Inferior parietal cortex (tissue), 1 donor: Measurements from ENCODE around the gene USP17L28.
"Not testable (repeated sequence)": the region's sequence is repeated elsewhere in the genome, so short reads cannot be mapped to it uniquely, and the experiment has no call there.

ENCODE experiments used
- DNase-seq: peaks from one replicate; pipeline ENCODE4 v3.0.0-alpha.2; 2016; ENCODE audit errors: extremely low spot score

Gene USP17L28

GRCh38 chr4:9348593-9348992 is at the start of gene USP17L28:
USP17L28 (plus strand) TSS chr4:9348893; CDS start chr4:9348893, 0 bp downstream.
- DNase-seq: not testable (repeated sequence)

- not testable (repeated sequence) for DNase-seq
Observed at GRCh38 chr4:9324191-9324590, 24.5 kb upstream of the USP17L28 start.

GRCh38 chr4:9324865-9325264 is 23.8 kb upstream of the USP17L28 start, which contains the start of gene USP17L24:
USP17L24 (plus strand) TSS chr4:9325165; CDS start chr4:9325165, 0 bp downstream.
- DNase-seq: not testable (repeated sequence)

GRCh38 chr4:9329611-9330010 is 19.1 kb upstream of the USP17L28 start, which contains the start of gene USP17L25:
USP17L25 (plus strand) TSS chr4:9329911; CDS start chr4:9329911, 0 bp downstream.
- DNase-seq: not testable (repeated sequence)

GRCh38 chr4:9334358-9334757 is 14.3 kb upstream of the USP17L28 start, which contains the start of gene USP17L26:
USP17L26 (plus strand) TSS chr4:9334658; CDS start chr4:9334658, 0 bp downstream.
- DNase-seq: not testable (repeated sequence)

GRCh38 chr4:9339103-9339502 is 9.6 kb upstream of the USP17L28 start, which contains the start of gene USP17L5:
USP17L5 (plus strand) TSS chr4:9339403; CDS start chr4:9339403, 0 bp downstream.
- not testable (repeated sequence) for DNase-seq

GRCh38 chr4:9343848-9344247 is 4.8 kb upstream of the USP17L28 start, which contains the start of gene USP17L27:
USP17L27 (plus strand) TSS chr4:9344148; CDS start chr4:9344148, 0 bp downstream.
- DNase-seq: not testable (repeated sequence)

GRCh38 chr4:9350866-9351265 is 2.2 kb downstream of the USP17L28 start:
- DNase-seq: not testable (repeated sequence)

- not testable (repeated sequence) for DNase-seq
Observed at GRCh38 chr4:9353338-9353737, 4.6 kb downstream of the USP17L28 start, which contains the start of gene USP17L29. USP17L29 (plus strand) TSS chr4:9353638; CDS start chr4:9353638, 0 bp downstream.

- DNase-seq: not testable (repeated sequence)
Observed at GRCh38 chr4:9362829-9363228, 14.1 kb downstream of the USP17L28 start, which contains the start of gene USP17L30. USP17L30 (plus strand) TSS chr4:9363129; CDS start chr4:9363129, 0 bp downstream.

- not testable (repeated sequence) for DNase-seq
Observed at GRCh38 chr4:9379881-9380280, 31.2 kb downstream of the USP17L28 start.

GRCh38 chr4:9381012-9381534 is 32.4 kb downstream of the USP17L28 start:
- not testable (repeated sequence) for DNase-seq

- DNase-seq: no peak
Observed at GRCh38 chr4:9384126-9384525, 35.4 kb downstream of the USP17L28 start.

- DNase-seq: not testable (repeated sequence)
Observed at GRCh38 chr4:9389001-9389400, 40.3 kb downstream of the USP17L28 start.
